Trophoblast cell (in vitro differentiated cells and primary cell): Measurements from ENCODE around the gene MEPE. TPM values are rescaled to one million over a fixed set of nuclear protein-coding genes. Genes with fewer than 3 reads are reported as not detected.

ENCODE experiments used
- DNase-seq, 2 donors: peaks; one replicate each; pipeline ENCODE4 v3.0.0-alpha.2; 2016
- H2AFZ ChIP-seq: 2 replicates; pipeline ENCODE4 v1.6.1; 2013; ENCODE audit warnings: low read length, moderate library complexity, mild to moderate bottlenecking; ENCODE audit not compliant: insufficient read depth, poor library complexity
- H2AK5ac ChIP-seq: 2 replicates; pipeline ENCODE4 v1.6.1; 2013; ENCODE audit warnings: mild to moderate bottlenecking, low read length
- H2BK120ac ChIP-seq: 2 replicates; pipeline ENCODE4 v1.6.1; 2013; ENCODE audit warnings: low read length, mild to moderate bottlenecking, moderate library complexity; ENCODE audit not compliant: insufficient read depth, poor library complexity
- H2BK12ac ChIP-seq: 2 replicates; pipeline ENCODE4 v1.6.1; 2013; ENCODE audit warnings: mild to moderate bottlenecking, low read length, moderate library complexity
- H2BK5ac ChIP-seq: 2 replicates; pipeline ENCODE4 v1.6.1; 2013; ENCODE audit warnings: low read length, low read depth, moderate library complexity, mild to moderate bottlenecking; ENCODE audit not compliant: poor library complexity
- H3K14ac ChIP-seq: 2 replicates; pipeline ENCODE4 v1.6.1; 2013; ENCODE audit warnings: mild to moderate bottlenecking, low read length
- H3K18ac ChIP-seq: 2 replicates; pipeline ENCODE4 v1.6.1; 2013; ENCODE audit warnings: mild to moderate bottlenecking, low read length
- H3K23ac ChIP-seq: 2 replicates; pipeline ENCODE4 v1.6.1; 2013; ENCODE audit warnings: low read length
- H3K27ac ChIP-seq: 2 replicates; pipeline ENCODE4 v1.5.1; 2013; ENCODE audit warnings: low read depth, mild to moderate bottlenecking, inconsistent platforms, low read length, moderate library complexity
- H3K27me3 ChIP-seq: 2 replicates; pipeline ENCODE4 v1.6.1; 2013; ENCODE audit warnings: inconsistent platforms, mild to moderate bottlenecking, low read length, moderate library complexity; ENCODE audit not compliant: insufficient read depth
- H3K36me3 ChIP-seq, 2 experiments: 1 replicate in 1 of 2; 2 replicates in 1 of 2; pipeline ENCODE4 v1.6.1; 2013; ENCODE audit warnings: low read length in 2 of 2, mild to moderate bottlenecking in 2 of 2, moderate library complexity in 1 of 2; ENCODE audit not compliant: insufficient read depth in 2 of 2, control insufficient read depth in 1 of 2
- H3K4ac ChIP-seq: 2 replicates; pipeline ENCODE4 v1.6.1; 2013; ENCODE audit warnings: low read depth, mild to moderate bottlenecking, low read length, moderate library complexity
- H3K4me1 ChIP-seq, 2 experiments: 1 replicate in 1 of 2; 2 replicates in 1 of 2; pipeline ENCODE4 v1.6.1; 2013; ENCODE audit warnings: low read length in 2 of 2, mild to moderate bottlenecking in 2 of 2, moderate library complexity in 1 of 2; ENCODE audit not compliant: insufficient read depth in 2 of 2, control insufficient read depth in 1 of 2
- H3K4me2 ChIP-seq: 2 replicates; pipeline ENCODE4 v1.6.1; 2013; ENCODE audit warnings: inconsistent platforms, mild to moderate bottlenecking, low read length, moderate library complexity
- H3K4me3 ChIP-seq: 2 replicates; pipeline ENCODE4 v1.5.1; 2013; ENCODE audit warnings: mild to moderate bottlenecking, low read depth, low read length, inconsistent platforms
- H3K79me1 ChIP-seq: one replicate; pipeline ENCODE4 v1.6.1; 2013; ENCODE audit warnings: low read length
- H3K79me2 ChIP-seq: 2 replicates; pipeline ENCODE4 v1.6.1; 2013; ENCODE audit warnings: low read length, mild to moderate bottlenecking; ENCODE audit not compliant: control insufficient read depth, insufficient read depth, poor library complexity
- H3K9ac ChIP-seq: 2 replicates; pipeline ENCODE4 v1.6.1; 2013; ENCODE audit warnings: mild to moderate bottlenecking, low read length
- H3K9me3 ChIP-seq: 2 replicates; pipeline ENCODE4 v1.6.1; 2013; ENCODE audit warnings: low read depth, mild to moderate bottlenecking, control low read depth, inconsistent platforms, low read length; ENCODE audit not compliant: insufficient read depth
- H4K12ac ChIP-seq: 2 replicates; pipeline ENCODE4 v1.6.1; 2013; ENCODE audit warnings: low read depth, mild to moderate bottlenecking, low read length, moderate library complexity
- H4K8ac ChIP-seq: 2 replicates; pipeline ENCODE4 v1.6.1; 2013; ENCODE audit warnings: low read depth, mild to moderate bottlenecking, low read length, moderate library complexity
- H4K91ac ChIP-seq: one replicate; pipeline ENCODE4 v1.6.1; 2013; ENCODE audit warnings: low read depth, mild to moderate bottlenecking, low read length, moderate library complexity
- WGBS: extraction: QIAGEN DNeasy Blood & Tissue Kit; methylation state at CpG from one replicate; pipeline ENCODE4 v1.1.7; 2013; ENCODE audit warnings: missing lambda C conversion rate; ENCODE audit not compliant: insufficient read length, insufficient coverage; ENCODE audit errors: extremely low coverage; 5-methylcytosine and 5-hydroxymethylcytosine counted together
- polyA plus RNA-seq: library from polyadenylated mRNA; stranded (reverse); fragments of 200-250 nt; gene quantifications from 2 replicates; pipeline ENCODE4 v1.2.3, GENCODE V29; 2013

Gene MEPE, protein sequence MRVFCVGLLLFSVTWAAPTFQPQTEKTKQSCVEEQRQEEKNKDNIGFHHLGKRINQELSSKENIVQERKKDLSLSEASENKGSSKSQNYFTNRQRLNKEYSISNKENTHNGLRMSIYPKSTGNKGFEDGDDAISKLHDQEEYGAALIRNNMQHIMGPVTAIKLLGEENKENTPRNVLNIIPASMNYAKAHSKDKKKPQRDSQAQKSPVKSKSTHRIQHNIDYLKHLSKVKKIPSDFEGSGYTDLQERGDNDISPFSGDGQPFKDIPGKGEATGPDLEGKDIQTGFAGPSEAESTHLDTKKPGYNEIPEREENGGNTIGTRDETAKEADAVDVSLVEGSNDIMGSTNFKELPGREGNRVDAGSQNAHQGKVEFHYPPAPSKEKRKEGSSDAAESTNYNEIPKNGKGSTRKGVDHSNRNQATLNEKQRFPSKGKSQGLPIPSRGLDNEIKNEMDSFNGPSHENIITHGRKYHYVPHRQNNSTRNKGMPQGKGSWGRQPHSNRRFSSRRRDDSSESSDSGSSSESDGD
- polyA plus RNA-seq, result not detected in 2 replicates

DNA sequence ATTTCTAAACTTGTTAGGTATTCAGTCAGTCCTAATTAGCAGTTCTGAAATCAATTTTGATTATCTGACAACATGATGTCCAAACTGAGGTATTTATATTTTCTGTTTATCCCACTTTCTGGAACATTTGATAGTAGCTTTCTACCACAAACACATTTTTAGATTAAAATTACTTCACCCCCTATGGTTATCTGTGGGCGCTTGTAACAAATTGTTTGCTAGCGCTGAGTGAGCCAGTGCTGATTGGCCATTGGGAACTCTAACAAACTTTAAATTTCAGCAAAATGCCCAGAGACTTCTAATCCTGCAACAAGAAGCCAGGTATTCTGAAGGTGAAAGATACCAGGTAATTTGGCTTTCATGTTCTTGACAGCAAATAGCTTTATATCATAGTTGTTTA, at the start of gene MEPE:
TSS of gene MEPE (plus strand) at position 301 of the 400 bp plus-strand sequence. CDS start 1,746 bp downstream, outside the sequence.
- Histone ChIP-seq H2AFZ (no peak within 1 kb of the TSS), H3K4me2 (no peak within 1 kb of the TSS), H3K79me1 (no peaks in the 10 kb centered on the region), H4K12ac (no peak within 1 kb of the TSS), H3K36me3 (no peaks in the 10 kb centered on the region), H3K27me3 (no peaks in the 10 kb centered on the region), H3K9me3 (no peaks in the 10 kb centered on the region), H3K79me2 (no peaks in the 10 kb centered on the region), H3K4ac (no peak within 1 kb of the TSS), H3K9ac (no peak within 1 kb of the TSS), H4K8ac (no peak within 1 kb of the TSS), H2BK5ac (no peak within 1 kb of the TSS), H3K4me3 (no peak within 1 kb of the TSS), H3K14ac (no peak within 1 kb of the TSS), H3K27ac (no peak within 1 kb of the TSS), H2AK5ac (no peak within 1 kb of the TSS), H4K91ac (no peak within 1 kb of the TSS), H3K23ac (no peak within 1 kb of the TSS), H2BK120ac (no peak within 1 kb of the TSS), H3K4me1 (no peaks in the 10 kb centered on the region), H2BK12ac (no peak within 1 kb of the TSS), H3K18ac (no peak within 1 kb of the TSS)
- DNase-seq, result no peak
- no CpG with 5 or more reads among the region's 2 CpGs for WGBS

DNA sequence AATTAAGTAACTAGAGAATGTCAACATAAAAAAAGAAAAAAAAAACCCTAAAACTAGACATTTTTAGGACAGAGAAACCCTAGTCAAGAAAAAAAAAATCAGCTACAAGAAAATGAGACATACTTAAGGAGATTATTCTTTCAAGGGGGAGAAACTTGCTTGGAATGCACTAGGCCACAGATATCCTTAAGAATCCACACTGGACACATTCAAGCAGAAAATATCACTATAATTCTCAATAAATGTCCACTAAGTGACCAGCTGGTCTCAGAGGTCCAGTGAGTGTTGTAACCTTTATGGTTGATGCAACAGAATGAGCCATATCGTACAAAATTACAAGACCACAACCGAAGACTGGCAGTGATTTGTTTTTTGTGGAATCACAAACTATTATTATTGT, 49.0 kb upstream of the MEPE start:
- Histone ChIP-seq H3K27me3 (no peaks in the 10 kb centered on the region), H3K4ac (no peak overlapping the region), H3K27ac (no peak overlapping the region), H3K4me3 (no peak overlapping the region), H3K36me3 (no peaks in the 10 kb centered on the region), H2BK5ac (no peak overlapping the region), H3K4me2 (no peak overlapping the region), H3K18ac (no peak overlapping the region), H4K8ac (no peak overlapping the region), H3K79me2 (no peaks in the 10 kb centered on the region), H2BK12ac (no peak overlapping the region), H4K12ac (no peak overlapping the region), H3K9ac (no peak overlapping the region), H2BK120ac (no peak overlapping the region), H2AK5ac (no peak overlapping the region), H3K4me1 (no peaks in the 10 kb centered on the region), H2AFZ (no peak overlapping the region), H3K79me1 (no peaks in the 10 kb centered on the region), H4K91ac (no peak overlapping the region), H3K9me3 (peaks cover 2% of the 10 kb centered on the region), H3K23ac (no peak overlapping the region), H3K14ac (no peak overlapping the region)
- no peak for DNase-seq
- WGBS, result no CpG with 5 or more reads among the region's 2 CpGs

DNA sequence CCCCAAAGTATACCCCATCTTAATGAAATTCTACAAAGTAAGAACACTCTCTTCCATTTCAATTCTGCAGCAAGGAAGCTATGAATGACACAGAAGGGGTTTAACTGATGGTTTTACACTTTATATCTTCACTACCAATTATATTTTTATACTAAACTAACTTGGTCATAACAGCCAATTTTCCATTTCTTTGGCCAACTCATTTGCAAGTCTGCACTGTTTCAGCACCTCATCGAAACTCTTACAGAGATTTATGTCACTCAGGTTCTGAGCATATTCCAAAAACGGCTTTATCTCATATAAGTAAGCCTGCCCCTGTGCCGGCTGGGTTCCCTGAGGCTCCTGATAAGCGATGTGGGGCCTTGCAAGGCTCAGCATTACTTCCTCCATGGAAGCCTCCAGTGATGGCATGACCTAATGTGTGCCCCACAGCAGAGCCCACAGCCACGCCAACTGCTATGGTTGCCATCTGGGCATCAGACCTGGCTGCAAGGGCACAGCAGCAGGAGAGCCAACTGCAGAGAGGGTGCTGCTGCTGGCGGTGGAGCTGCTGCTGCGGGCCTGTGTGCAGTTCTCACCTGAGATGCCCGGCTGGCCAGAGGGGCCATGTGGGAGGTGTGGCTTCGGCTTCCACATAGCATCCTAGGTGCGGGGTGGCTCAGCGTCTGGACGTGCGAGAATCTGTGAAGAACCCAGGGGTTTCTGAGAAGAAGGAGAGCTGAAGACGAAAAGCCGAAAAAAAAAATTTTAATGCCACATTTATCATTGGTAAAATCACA, 46.8 kb upstream of the MEPE start:
- Histone ChIP-seq H3K4me2 (no peak overlapping the region), H4K12ac (no peak overlapping the region), H2BK120ac (no peak overlapping the region), H3K9ac (no peak overlapping the region), H2AK5ac (no peak overlapping the region), H3K4me3 (no peak overlapping the region), H2BK12ac (no peak overlapping the region), H3K27ac (no peak overlapping the region), H3K4me1 (no peaks in the 10 kb centered on the region), H3K79me2 (no peaks in the 10 kb centered on the region), H3K4ac (no peak overlapping the region), H2BK5ac (no peak overlapping the region), H3K36me3 (no peaks in the 10 kb centered on the region), H3K79me1 (no peaks in the 10 kb centered on the region), H3K18ac (no peak overlapping the region), H4K8ac (no peak overlapping the region), H3K23ac (no peak overlapping the region), H3K9me3 (peaks cover 2% of the 10 kb centered on the region), H4K91ac (no peak overlapping the region), H2AFZ (no peak overlapping the region), H3K27me3 (no peaks in the 10 kb centered on the region), H3K14ac (no peak overlapping the region)
- no CpG with 5 or more reads among the region's 15 CpGs for WGBS
- no peak for DNase-seq

DNA sequence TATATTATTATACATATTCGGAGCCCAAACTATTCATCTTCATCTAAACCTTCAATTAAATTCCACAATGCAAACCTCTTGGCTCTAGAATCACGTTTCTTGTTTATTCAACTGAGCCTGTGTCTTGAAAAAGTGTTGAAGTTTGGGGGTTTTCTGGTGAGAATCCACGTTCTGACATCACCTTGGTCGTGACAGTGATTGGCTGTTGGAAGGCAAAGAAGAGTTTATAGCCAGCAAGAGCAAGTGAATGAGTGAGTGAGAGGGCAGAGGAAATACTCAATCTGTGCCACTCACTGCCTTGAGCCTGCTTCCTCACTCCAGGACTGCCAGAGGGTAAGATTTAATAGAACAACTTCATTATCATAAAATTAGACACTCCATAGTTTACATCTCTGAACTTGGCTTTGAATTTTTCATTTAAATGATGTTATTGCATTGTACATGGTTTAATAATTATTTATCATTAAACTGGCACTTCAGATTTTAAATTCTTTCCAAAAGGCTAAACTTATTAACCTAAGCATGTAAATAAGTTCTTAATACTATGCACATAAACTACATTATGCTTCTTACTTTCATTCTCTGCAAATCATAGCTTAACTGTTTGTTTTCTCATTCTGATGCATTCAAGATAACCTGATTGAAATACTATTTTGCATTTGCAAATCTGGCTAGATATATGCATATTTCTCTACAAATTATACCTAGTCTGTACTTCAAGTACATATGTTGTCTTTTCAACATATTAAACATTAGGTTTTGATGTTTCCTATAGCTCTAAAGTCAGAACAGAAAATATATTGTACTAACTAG, 33.3 kb upstream of the MEPE start, which contains the start of gene IBSP:
TSS of gene IBSP (plus strand) at position 254 of the 813 bp plus-strand sequence. CDS start 2,808 bp downstream, outside the sequence.
- no peak within 1 kb of the TSS for H3K4me2 ChIP-seq
- H2BK5ac ChIP-seq, result no peak within 1 kb of the TSS
- H3K4me1 ChIP-seq, result no peaks in the 10 kb centered on the region
- no peaks in the 10 kb centered on the region for H3K27me3 ChIP-seq
- H3K79me1 ChIP-seq, result no peaks in the 10 kb centered on the region
- H4K91ac ChIP-seq, result no peak within 1 kb of the TSS
- no peak within 1 kb of the TSS for H2AFZ ChIP-seq
- no peak within 1 kb of the TSS for H3K23ac ChIP-seq
- no peak within 1 kb of the TSS for H2AK5ac ChIP-seq
- no peaks in the 10 kb centered on the region for H3K79me2 ChIP-seq
- 100% methylated on average over 1 of the region's 4 CpGs for WGBS
- H3K36me3 ChIP-seq, result no peaks in the 10 kb centered on the region
- no peak within 1 kb of the TSS for H3K9ac ChIP-seq
- H3K9me3 ChIP-seq, result no peaks in the 10 kb centered on the region
- no peak within 1 kb of the TSS for H3K4ac ChIP-seq
- H4K8ac ChIP-seq, result no peak within 1 kb of the TSS
- no peak within 1 kb of the TSS for H2BK12ac ChIP-seq
- H3K18ac ChIP-seq, result no peak within 1 kb of the TSS
- no peak within 1 kb of the TSS for H3K14ac ChIP-seq
- no peak within 1 kb of the TSS for H3K4me3 ChIP-seq
- DNase-seq, result no peak
- no peak within 1 kb of the TSS for H4K12ac ChIP-seq
- H3K27ac ChIP-seq, result no peak within 1 kb of the TSS
- no peak within 1 kb of the TSS for H2BK120ac ChIP-seq
